Right kidney (tissue), 1 donor: ENCODE data around the gene ADSS1.

ENCODE experiments used
- DNase-seq: peaks from one replicate; pipeline ENCODE4 v3.0.0-alpha.2; 2016

Gene ADSS1

DNA sequence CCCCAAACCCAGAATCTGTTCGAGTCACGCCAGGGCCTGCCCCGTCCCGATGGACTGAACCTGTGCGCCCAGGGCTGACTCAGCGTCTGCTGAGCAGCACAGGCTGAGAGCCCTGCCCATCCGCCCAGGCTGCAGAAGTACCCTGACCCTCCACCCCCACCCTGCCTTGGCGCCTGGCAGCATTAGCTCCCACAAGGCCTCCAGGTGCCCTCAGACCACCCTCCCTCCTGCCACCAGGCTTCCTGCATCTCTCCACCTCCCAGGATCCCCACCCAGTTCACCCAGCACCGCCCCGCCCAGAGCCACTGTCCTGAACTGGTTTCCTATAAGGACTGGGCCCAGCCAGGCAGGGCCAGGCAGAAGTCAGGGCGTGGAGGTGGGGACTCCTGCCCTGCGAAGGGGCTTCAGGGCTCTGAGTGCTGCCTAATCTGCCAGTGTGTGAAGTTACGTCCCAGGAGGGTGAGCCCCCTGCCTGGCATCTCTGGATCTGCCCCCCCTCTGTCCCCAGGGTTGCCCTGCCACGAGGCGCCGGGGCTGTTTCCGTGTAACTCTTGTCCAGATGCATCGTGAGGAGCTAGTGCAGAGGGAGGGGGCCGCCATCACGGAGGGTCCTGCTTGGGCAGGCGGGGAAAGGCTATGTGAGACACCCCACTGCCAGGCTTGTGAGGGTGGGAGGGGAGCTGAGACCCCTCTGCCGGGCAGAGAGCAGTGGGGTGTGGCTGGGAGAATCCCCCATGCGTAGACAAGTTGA, 9.1 kb downstream of the ADSS1 start:
- no peak for DNase-seq

DNA sequence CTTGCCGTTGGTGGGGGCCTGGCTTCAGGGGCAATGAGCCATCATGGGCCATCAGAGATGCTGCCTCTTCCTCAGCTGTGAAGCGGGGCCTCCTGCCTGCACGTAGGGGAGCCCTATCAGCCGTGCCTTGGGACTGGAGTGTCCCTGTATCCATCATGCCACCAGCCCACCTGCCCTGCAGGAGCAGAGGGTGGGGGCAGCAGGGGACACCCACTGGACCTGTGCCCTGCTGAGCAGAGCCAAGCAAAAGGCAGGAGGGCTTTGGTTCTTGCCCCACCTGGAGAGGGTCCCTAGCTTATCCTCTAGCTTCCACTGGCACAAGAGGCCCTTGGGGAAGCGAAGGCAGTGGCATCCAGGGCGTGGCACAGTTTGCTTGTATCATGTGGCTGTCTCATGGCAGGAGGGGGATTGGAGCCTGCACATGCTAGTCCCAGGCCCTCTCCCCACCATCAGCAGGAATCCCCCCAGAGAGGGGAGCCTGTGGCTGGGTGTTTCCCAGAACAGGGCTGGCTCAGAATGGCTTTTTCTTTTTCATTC, 10.1 kb downstream of the ADSS1 start:
- DNase-seq = no peak

DNA sequence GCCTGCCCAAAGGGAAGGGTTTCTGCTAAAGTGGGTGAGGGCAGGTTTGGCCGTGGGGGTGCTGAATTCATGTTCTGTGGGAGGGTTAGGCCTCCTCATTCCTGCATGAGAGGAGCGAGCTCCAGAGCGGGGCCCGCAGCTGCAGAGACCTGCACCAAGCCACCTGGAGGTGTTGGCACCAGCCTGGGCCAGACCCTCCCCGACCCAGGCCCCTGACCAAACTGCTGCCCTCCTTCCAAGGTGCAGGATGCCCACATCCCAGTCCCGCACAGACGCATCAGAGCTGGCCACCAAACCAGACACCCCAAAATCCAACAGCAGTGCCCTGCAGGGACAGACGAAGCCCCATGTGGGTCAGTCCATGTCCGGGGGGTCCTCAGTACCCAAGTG, 10.6 kb downstream of the ADSS1 start:
- DNase-seq = no peak

DNA sequence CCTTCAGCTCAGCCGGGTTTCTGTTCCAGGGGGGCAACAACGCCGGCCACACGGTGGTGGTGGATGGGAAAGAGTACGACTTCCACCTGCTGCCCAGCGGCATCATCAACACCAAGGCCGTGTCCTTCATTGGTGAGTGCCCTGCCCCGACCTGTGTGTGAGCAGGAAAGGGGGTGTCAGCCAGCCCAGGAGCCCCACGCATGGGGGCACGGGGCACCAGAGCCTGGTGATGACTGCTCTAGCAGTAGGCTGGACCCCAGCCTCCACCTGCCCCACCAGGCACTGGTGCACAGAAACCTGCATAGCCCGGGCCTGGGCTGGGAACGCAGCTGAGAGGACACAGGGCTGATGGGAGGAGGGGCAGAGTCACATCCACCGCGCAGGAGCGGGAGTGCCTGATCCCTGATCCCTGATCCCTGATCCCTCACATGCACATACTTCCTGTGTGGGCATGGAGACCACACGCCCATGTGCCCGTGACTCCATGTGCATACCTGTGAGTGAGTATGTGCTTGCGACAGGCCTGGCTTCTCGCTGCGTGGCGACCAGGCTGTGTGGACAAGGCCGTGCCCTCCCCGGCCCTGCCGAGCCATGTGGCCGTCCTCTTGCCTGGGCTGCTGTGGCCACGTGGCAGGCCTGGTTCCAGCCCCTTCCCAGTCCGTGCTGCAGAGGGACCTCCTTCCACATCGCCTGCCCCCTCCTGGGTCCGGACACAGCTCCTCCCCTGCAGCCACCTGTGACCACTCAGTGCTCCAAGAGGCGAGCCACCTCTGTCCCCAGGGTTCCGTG, 11.2 kb downstream of the ADSS1 start:
- DNase-seq = no peak

DNA sequence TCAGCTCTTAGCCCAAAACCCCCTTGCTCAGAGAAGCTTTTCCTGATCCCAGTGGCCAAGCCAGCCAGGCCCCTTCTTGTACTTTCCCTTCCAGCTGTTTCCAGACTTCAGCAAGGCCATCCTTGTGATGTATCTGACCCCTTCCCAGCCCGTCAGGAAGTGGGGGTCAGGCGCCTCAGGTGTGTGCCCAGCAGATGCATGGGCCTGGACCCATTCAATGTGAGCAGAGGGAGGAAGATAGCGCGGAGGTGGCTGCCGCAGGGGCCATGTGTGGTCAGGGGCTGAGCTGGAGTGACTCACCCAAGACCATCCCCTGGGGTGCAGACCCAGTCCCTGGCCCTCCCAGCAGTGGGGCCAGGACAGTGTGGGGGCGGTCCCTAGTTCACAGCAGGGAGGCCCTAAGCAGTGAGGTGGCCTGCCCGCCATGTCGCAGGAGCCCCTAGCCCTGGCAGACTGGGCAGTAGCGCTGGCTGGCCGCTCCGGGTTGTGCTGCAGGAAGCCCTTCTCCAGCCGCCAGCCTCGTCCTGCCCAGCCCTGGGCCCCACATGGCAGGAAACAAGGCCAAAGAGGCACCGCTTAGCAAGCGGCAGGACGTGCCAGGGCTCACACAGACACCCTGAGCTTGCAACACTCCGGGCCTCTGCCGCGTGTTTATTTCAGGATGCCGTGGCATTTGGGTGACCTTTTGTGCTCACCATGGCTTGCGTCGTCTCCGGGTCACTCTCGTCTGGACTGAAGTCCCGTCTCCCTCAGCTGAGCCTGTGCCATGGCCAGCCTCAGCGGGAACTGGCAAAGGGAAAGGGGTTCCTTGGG, 12.0 kb downstream of the ADSS1 start:
- no peak for DNase-seq

DNA sequence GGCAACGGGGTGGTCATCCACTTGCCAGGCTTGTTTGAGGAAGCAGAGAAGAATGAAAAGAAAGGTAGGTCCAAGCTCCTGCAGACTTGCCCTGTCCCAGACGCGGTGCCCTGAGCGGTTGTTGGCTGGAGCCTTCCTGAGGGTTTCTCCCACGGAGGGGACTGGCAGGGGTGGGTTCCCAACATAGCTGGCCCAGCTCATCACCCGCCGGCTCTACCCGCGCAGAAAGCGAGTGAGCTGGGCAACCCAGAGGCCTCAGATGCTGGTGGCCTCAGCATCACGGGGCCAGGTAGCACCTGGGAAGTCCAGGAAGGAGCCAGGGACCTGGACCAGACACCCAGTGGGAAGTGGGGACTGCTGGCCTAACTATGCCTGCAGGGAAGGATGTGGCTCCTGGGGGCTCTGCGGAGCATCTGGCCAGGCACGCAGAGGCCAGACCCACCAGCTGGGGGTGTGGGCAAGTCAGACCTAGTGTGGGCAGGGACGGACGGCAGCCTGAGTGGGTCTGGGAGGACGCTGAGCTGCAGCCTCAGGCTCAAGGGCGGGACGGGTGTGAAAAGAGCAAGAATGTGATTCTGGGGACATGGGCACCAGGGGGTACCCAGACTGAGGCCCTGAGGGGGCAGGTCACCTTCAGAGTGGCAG, 14.5 kb downstream of the ADSS1 start:
- no peak for DNase-seq

DNA sequence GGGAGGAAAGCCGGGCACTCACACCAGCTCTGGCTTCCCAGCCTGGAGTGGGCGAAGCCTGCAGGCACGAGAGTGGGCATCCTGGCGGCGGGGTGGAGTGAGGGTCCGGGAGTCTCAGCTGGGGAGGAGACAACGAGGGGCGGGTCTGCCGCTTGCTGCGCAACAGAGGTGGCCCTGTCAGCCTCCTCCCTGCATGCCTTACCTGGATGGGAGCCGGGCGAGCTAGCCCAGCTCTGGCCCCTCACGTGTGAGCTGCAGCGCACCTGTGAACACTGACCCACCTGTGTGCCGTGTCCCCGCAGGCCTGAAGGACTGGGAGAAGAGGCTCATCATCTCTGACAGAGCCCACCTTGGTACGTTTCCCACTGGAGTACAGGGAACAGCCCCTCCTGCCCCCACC, 15.0 kb downstream of the ADSS1 start:
- DNase-seq = no peak

DNA sequence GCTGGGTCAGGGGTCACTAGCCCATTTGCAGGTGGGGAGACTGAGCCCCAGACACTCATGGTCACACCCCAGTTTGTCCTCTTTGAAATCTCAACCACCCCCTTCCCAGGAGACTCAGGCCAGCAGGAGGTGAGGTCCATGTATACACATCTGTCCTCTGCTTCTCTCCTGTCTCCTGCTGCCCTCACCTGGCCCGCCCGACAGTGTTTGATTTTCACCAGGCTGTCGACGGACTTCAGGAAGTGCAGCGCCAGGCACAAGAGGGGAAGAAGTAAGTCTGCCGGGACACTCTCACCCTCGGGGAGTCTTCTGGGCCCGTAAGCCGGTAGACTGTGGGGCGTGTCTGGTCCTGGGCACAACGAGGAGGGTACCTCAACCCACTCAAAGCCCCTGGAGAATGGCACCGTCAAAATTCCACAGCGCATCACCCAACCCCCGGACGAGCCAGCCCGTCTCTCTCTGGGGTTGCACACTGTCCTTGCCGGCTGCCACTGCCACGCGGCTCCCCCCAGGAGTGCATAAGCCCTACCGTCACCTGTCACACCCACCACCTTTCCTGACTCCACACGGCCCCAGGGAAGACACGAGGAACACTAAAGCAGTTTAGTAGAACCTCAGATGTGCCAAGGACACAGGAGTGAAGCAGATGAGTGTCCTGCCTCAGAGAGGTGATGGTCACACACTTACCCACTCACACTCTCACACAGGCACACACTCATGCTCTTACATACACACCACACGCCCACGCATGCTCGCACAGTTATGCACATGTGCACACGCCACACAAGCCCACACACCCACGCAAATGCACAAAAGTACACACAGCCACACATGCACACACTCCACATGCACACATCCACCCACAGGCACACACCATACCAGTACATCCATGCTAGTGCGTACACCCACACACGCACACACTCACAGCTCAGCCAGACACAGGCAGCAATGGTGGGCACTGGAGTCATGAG, 15.8 kb downstream of the ADSS1 start:
- no peak for DNase-seq

DNA sequence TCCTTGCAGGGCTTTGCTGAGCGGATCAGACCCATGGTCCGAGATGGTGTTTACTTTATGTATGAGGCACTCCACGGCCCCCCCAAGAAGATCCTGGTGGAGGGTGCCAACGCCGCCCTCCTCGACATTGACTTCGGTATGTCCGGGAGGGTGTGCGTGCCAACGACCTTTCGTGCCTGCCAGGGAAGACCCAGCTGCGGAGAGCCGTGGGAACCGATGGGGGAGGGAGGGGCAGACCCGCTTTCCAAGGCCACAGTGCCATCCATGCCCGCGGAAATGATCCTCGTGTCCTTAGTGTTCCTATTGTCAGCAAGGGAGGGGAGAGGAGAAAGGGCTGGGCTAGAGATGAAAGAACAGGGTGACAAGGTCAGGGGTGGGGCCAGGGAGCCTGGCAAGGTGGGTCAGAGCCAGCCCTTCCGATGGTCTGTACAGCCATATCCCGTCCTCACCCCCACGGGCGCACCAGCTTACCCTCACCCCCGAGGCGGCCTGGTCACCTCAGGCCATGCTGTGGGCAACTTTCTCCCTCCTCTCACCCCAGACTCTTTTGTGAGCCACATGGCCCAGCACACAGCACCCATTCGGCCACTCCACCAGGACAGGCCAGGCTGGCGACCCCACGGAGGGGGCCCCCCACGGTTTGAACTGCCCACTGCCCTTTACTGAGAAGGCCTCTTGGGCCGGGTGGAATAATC, 17.2 kb downstream of the ADSS1 start:
- no peak for DNase-seq

DNA sequence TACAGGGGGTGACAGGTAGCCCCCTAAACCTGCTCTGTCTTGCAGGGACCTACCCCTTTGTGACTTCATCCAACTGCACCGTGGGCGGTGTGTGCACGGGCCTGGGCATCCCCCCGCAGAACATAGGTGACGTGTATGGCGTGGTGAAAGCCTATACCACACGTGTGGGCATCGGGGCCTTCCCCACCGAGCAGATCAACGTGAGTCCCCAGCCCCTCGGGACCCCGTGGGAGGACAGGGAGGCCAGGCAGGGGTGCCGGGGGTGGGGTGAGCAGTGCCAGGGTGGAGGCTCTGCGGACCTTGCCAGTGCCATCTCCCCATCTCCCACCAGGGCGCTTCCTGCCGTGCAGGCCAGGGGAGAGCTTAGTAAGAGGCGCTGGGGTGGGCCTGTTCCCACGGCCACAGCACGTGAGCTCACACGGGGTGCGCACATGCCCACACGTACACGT, 17.8 kb downstream of the ADSS1 start:
- no peak for DNase-seq

DNA sequence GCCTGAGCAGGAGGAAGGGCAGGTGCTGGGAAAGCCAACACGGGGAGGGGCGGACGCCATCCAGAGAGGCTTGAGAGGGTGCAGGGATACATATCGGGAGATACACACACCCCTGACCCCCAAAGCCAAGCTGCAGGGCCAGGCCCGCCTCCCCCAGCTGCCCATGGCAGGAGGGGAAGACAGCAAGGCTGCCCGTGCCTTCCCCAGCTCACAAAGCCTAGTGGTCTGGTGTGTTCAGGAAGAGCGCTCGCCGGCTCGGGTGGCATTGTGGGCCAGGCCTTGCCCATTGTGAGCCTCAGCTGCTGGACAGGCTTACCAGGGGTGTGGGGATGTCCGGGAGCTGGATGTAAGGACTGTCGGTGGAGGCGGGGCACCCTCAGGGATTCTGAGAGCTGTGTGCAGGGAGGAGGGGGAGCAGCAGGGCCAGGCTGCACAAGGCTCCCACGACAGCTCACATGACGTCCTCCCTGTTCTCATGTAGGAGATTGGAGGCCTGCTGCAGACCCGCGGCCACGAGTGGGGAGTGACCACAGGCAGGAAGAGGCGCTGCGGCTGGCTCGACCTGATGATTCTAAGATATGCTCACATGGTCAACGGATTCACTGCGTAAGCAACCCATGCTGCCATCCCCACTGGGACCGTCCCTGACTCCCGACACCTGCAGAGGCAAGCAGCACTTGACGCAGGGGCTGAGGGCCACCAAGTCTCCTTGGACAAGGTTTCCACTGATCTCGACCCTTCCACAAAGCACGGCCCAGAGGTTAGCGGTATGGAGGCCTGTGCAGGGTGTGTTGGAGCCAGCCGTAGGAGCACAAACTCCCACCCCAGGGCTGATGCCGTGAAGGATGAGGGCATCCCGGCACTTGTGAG, 18.8 kb downstream of the ADSS1 start:
- DNase-seq = no peak

DNA sequence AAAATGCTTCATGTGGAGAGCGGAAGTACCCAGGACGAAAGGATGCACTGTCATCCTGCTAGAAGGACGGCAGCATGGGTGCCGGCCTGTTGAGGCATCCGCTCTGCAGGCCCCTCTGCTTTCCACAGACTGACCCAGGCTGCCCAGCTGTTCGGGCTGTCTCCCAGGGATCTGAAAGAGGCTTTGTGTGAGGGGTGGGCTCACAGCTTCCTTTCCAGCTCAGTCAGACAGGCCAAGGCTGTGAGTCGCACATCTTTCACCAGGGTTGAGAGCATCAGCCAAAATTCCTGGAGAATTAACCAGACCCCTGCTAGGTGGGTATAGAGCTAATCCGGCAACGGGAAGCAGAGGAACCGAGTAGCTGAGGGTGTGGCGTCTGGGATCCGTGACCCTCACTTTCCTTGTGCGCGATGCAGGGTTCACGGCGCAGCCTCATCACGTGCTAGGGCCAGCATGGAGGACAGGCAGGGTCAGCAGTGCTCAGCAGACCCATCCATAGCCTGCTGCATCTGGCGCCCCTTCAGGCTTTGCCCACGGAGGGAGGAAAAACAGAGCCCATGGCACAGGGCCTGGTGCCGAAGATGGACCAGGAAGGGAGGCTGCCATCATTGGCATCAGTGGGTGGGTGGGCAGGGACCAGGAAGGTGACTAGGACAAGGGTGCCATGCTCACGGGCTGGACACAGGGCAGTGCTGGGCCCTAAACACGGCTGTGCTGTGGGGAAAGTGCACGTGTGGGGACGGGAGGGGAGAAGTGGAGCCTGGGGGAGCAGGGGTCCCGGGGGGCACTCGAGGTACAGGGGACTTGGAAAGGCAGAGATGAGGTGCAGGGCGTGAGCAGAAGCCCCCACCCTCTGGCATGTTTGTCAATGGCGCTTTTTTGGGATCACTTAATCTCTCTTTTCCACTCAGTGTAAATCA, 19.7 kb downstream of the ADSS1 start:
- DNase-seq = no peak

DNA sequence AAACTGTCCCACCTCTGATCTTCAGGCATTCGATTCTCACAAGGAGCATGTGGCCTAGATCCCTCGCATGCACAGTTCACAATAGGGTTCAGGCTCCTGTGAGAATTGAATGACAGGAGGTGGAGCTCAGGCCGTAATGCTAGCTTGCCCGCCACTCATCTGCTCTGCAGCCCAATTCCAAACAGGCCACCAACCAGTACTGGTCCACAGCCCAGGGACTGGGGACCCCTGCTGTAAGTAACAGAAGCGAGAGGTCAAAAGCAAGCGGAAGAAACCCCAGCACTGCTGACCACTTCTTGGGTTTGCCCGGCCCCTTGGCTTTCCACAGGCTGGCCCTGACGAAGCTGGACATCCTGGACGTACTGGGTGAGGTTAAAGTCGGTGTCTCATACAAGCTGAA, 20.5 kb downstream of the ADSS1 start:
- DNase-seq = no peak

DNA sequence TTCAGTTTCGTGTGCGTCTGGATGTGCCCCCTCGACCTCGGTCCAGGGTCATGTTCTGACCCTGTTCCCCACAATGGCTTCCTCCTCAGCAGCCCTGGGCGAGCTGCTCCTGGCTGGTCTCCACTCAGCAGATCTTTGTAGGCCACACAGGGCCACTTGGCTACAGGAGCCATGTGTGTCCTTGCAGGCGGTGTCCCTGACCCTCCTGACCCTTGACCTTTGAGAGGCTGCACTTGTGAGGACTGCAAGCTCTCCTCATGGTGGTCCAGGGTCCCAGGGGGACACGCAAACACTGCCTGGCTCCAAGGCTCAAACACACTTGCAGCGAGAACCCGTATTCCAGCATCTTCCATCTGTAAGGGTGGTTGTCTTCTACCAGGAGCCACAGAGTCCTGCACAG, 21.4 kb downstream of the ADSS1 start:
- no peak for DNase-seq

DNA sequence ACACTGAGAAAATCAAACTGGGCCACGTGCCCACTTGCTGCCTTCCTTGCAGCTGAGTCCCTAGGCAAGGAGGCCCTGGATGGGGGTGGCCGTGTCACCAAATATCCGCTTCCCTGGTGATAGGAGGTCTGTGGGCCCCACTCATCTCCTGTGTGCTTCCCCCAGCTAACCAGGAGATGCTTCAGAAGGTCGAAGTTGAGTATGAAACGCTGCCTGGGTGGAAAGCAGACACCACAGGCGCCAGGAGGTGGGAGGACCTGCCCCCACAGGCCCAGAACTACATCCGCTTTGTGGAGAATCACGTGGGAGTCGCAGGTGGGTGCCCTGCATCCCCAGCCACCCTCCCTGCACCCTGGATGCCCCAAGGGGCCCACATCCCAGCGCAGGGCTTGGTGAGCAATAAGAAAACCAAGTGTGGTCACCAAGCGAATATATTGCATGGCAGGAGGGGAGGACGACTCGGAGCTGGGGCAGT, 22.1 kb downstream of the ADSS1 start:
- no peak for DNase-seq

DNA sequence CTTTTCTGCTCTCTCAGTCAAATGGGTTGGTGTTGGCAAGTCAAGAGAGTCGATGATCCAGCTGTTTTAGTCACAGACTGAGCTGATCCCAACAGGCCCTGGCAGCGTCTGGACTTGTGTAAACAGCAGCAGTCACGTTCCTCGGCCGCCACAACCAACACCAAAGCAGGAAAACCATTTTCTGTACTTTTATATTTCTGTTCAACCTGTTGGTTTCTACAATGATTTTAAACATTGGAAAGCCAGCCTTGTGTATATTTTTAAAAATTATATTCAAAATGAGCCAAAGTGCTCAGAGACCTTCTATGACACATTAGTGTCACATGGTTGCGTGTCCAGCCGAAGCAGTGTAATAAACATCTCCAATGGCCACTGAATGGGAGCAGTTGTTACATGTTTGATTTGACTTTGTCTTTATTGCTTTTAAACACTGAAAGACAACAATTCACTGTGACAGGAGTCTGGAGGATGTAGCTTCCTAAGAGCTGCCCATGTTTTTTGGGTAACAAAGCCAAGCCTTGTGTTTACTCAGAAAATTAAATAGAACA, 23.0 kb downstream of the ADSS1 start:
- DNase-seq = no peak

DNA sequence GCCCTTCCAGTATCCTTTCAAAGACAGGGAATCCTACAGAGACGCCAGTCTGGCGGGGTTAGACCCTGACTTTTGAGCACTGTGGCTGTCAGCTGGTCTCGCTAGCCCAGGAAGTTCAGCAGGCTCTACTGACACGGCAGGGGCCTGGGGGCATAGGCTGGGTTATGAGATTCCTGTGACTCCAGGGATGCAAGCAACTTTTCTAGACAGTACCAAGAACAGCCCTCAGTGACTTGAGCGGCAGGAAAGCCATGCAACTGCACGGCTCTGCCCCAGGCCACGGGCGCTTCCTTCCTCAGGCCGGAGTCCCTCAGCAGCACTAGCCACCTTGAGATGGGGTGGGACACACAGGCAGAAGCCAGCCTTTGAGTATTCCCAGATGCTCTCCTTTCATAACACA, 23.8 kb downstream of the ADSS1 start:
- DNase-seq = peak; percentile 38
